Measurements from ENCODE around the gene CD47.
A peak's percentile ranks its signal among the peaks of the same experiment; 100 is the strongest.

The CD47 gene

DNA sequence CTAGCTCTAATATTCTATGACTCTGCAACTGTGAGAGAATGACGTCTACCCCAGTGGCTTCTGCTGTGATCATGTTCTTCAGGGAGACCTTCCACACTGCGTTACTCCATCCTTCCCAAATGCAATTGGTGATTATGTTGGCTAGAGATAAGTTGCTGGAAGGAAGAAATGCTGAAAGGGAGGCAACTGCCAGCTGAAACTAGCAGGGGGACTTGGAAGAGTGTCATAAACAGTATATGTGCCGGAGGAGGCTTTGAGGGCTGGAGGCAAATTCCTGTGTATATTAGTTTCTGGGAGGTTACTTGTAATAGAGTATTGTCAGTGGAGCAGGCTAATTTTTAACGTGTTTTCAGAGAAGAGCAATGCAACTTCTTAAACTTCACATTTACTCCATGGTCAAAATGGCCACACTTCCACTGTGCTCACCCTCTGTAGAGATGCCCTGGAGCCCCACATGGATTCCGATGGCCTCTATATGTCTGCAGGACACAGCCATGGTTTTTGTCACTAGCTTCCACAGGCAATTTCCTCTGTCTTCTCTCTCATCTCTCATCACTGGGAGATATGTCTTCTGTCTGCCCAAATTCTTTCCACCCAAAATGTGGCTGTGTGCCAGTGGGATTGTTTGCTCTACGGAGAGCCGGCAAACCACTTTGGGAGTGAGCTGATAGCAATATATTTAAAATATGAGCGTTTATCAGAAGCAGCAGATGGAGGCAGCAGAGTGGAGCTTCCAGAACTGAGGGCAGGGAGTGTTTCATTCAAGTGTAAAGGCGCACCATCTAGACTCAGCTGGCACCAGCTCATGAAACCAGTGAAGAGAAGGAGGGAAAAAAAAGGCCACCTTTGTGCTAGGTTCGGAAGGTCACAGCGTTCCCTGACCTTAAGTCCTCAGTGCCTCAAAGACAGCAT is 13.3 kb upstream of the CD47 start:
- Histone ChIP-seq H3K4me1 (ENCODE audit: control extremely low read depth in 1 of 4, control insufficient read depth in 4 of 4, insufficient read depth in 4 of 4, low read length in 3 of 4) (peaks cover 35 to 52% (median 40%) of the 10 kb centered on the region in 4 experiments), H3K4me3 (ENCODE audit: control insufficient read depth in 1 of 7, extremely low read depth in 1 of 7, insufficient read depth in 4 of 7, low read depth in 2 of 7, low read length in 6 of 7) (no peak overlapping the region), H3K36me3 (ENCODE audit: control insufficient read depth in 4 of 4, insufficient read depth in 4 of 4, low read length in 3 of 4) (no peaks in the 10 kb centered on the region), H3K27me3 (replicated peaks in 2 of 5; ENCODE audit: control insufficient read depth in 4 of 5, insufficient read depth in 5 of 5, low read length in 4 of 5) (no peaks in the 10 kb centered on the region), H3K9me3 (ENCODE audit: control extremely low read depth in 1 of 5, control insufficient read depth in 4 of 5, insufficient read depth in 2 of 5, low read depth in 1 of 5, low read length in 4 of 5) (no peaks in the 10 kb centered on the region), H3K27ac (ENCODE audit: insufficient read depth in 1 of 2, low read depth in 1 of 2, low read length in 2 of 2, poor library complexity in 1 of 2, severe bottlenecking in 2 of 2) (no peak overlapping the region)
- WGBS (ENCODE audit: insufficient coverage) = 78% methylated on average over 7 of the region's 11 CpGs
- DNase-seq = peak; percentile 50 to 72 (median 53)
- POLR2A ChIA-PET = no interaction called here
- CTCF ChIA-PET = interaction anchor here (0.8 to 1.7 kb wide), 6 partner anchors 11 to 241 kb away, joined by 3 to 5 read pairs (median 4); no protein-coding TSS in a partner anchor

DNA sequence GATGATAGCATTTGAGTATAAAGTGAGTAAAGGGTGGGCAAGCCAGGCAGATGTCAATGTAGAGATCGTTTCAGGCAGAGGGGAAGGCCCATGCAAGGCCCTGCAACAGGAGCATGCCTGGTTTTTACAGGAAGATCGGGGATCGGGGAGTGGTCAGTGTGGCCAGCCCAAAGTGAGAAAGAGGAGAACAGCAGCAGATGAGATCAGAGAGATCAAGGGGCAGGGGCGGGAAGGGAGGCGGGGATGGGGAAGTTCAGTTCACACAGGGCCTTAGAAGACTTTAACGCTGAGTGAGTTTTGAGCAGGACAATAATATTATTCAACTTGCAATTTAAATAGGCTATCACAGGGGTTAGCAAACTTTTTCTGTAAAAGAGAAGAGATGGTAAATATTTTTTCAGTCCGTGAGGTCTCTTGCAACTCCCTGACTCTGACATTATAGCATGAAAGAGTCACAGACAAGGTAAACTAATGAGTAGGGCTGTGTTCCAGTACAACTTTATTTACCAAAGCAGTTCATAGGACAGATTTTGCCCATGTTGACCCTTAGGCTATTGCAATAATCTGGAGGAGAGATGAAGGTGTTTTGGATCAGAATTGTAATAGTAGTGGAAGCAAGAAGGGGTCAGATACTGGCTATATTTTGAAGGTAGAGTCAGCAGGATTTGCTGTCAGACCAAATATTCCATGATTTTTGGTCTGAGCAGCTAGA is 12.4 kb upstream of the CD47 start:
- WGBS (ENCODE audit: insufficient coverage) = 84% methylated on average over 5 of the region's 7 CpGs
- Histone ChIP-seq H3K4me1 (ENCODE audit: control extremely low read depth in 1 of 4, control insufficient read depth in 4 of 4, insufficient read depth in 4 of 4, low read length in 3 of 4) (peaks cover 39 to 62% (median 44%) of the 10 kb centered on the region in 4 experiments), H3K36me3 (ENCODE audit: control insufficient read depth in 4 of 4, insufficient read depth in 4 of 4, low read length in 3 of 4) (no peaks in the 10 kb centered on the region), H3K4me3 (ENCODE audit: control insufficient read depth in 1 of 7, extremely low read depth in 1 of 7, insufficient read depth in 4 of 7, low read depth in 2 of 7, low read length in 6 of 7) (no peak overlapping the region), H3K27ac (ENCODE audit: insufficient read depth in 1 of 2, low read depth in 1 of 2, low read length in 2 of 2, poor library complexity in 1 of 2, severe bottlenecking in 2 of 2) (peak overlapping the region in 1 of 2 experiments; percentile 32), H3K9me3 (ENCODE audit: control extremely low read depth in 1 of 5, control insufficient read depth in 4 of 5, insufficient read depth in 2 of 5, low read depth in 1 of 5, low read length in 4 of 5) (no peaks in the 10 kb centered on the region), H3K27me3 (replicated peaks in 2 of 5; ENCODE audit: control insufficient read depth in 4 of 5, insufficient read depth in 5 of 5, low read length in 4 of 5) (no peaks in the 10 kb centered on the region)
- DNase-seq = no peak
- ChIA-PET POLR2A (no interaction called here), CTCF (interaction anchor here (1.1 to 2.8 kb wide), 4 partner anchors 13 to 20 kb away, joined by 3 to 7 read pairs (median 4); no protein-coding TSS in a partner anchor)

DNA sequence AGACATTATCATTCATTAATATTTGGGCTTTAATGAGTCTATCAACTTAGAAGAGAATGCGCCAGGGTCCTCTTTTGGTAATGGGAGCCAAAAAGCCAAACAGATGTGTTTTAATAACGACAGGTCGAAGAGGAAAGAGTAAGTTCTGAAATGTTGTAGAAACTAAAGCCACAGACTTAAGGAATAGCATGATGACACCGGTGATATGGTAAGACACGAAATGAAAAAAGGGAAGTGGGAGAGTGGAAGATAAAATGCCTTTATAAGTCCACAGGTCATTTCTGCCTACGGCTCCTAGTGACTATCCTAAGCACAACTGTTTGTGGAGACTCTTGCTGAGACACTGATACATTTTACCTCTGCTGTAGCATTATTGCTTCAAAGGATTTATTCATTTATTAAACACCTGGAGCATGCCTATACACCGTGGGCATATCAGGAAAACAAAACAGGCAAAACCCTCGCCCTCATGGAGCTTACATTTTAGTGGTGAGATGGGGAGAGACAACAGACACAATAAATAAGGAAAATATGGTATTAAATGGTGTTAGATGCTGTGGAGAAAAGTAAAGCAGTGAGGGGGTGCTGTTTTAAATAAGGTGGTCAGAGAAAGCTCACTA is 11.7 kb upstream of the CD47 start:
- WGBS (ENCODE audit: insufficient coverage) = 34% methylated on average over 7 of the region's 8 CpGs
- peaks cover 39 to 66% (median 46%) of the 10 kb centered on the region in 4 experiments for H3K4me1 ChIP-seq (ENCODE audit: control extremely low read depth in 1 of 4, control insufficient read depth in 4 of 4, insufficient read depth in 4 of 4, low read length in 3 of 4)
- no peak overlapping the region for H3K4me3 ChIP-seq (ENCODE audit: control insufficient read depth in 1 of 7, extremely low read depth in 1 of 7, insufficient read depth in 4 of 7, low read depth in 2 of 7, low read length in 6 of 7)
- DNase-seq = peak in 2 of 3 donors; percentile 73 to 80
- ChIA-PET CTCF (interaction anchor here (1.3 to 2.8 kb wide), 3 partner anchors 15 to 28 kb away, joined by 4 to 7 read pairs (median 4); no protein-coding TSS in a partner anchor), POLR2A (no interaction called here)
- no peaks in the 10 kb centered on the region for H3K36me3 ChIP-seq (ENCODE audit: control insufficient read depth in 4 of 4, insufficient read depth in 4 of 4, low read length in 3 of 4)
- peak overlapping the region in 1 of 2 experiments; percentile 32 for H3K27ac ChIP-seq (ENCODE audit: insufficient read depth in 1 of 2, low read depth in 1 of 2, low read length in 2 of 2, poor library complexity in 1 of 2, severe bottlenecking in 2 of 2)
- no peaks in the 10 kb centered on the region for H3K27me3 ChIP-seq (replicated peaks in 2 of 5; ENCODE audit: control insufficient read depth in 4 of 5, insufficient read depth in 5 of 5, low read length in 4 of 5)
- no peaks in the 10 kb centered on the region for H3K9me3 ChIP-seq (ENCODE audit: control extremely low read depth in 1 of 5, control insufficient read depth in 4 of 5, insufficient read depth in 2 of 5, low read depth in 1 of 5, low read length in 4 of 5)

DNA sequence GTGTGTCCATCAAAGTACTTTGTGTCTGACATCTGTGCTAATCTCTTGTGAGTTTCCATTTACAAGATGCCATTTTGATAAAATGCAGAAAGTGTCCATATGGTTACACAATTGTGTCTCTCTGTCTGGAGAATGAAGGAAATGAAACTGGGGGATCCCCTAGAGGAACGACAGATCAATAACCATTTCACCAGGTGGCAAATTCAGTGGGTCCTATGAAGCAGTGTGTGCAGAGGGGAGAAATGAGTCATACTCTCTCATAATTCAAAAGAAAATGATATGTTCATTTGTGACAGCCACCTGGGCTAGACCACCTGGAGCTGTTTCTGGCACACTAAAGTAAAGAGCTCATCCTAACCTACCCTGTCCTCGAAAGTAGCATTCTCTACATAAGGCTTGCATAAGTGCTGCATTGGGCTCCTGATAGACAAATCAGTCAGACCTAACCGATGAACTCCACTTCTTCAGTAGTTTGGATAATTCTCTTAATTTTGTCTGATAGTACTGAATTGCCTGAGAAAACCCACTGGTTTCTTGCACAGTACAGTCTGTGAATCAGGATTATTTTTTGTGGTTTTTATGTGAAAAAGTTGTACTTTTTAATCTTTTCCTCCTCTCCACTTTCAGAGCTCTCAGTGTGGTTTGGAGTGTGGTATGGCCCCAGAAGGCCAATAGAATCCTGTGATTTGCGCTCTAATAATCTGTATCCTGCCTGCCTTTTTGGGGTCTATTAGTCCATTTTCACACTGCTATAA is 10.3 kb upstream of the CD47 start:
- DNase-seq = peak in 2 of 3 donors; percentile 67 to 79
- H3K27me3 ChIP-seq (replicated peaks in 2 of 5; ENCODE audit: control insufficient read depth in 4 of 5, insufficient read depth in 5 of 5, low read length in 4 of 5) = no peaks in the 10 kb centered on the region
- no peak overlapping the region for H3K4me3 ChIP-seq (ENCODE audit: control insufficient read depth in 1 of 7, extremely low read depth in 1 of 7, insufficient read depth in 4 of 7, low read depth in 2 of 7, low read length in 6 of 7)
- no peaks in the 10 kb centered on the region for H3K9me3 ChIP-seq (ENCODE audit: control extremely low read depth in 1 of 5, control insufficient read depth in 4 of 5, insufficient read depth in 2 of 5, low read depth in 1 of 5, low read length in 4 of 5)
- CTCF ChIA-PET = interaction anchor here (1.0 to 2.8 kb wide), 8 partner anchors 9 to 30 kb away, joined by 3 to 7 read pairs (median 4); no protein-coding TSS in a partner anchor
- WGBS (ENCODE audit: insufficient coverage) = 86% methylated on average over 1 of the region's 4 CpGs
- no peaks in the 10 kb centered on the region for H3K36me3 ChIP-seq (ENCODE audit: control insufficient read depth in 4 of 4, insufficient read depth in 4 of 4, low read length in 3 of 4)
- H3K4me1 ChIP-seq (ENCODE audit: control extremely low read depth in 1 of 4, control insufficient read depth in 4 of 4, insufficient read depth in 4 of 4, low read length in 3 of 4) = peaks cover 39 to 75% (median 47%) of the 10 kb centered on the region in 4 experiments
- POLR2A ChIA-PET = interaction anchor here (0.9 kb wide), 1 partner anchor 11 kb away, joined by 3 read pairs; no protein-coding TSS in a partner anchor
- H3K27ac ChIP-seq (ENCODE audit: insufficient read depth in 1 of 2, low read depth in 1 of 2, low read length in 2 of 2, poor library complexity in 1 of 2, severe bottlenecking in 2 of 2) = no peak overlapping the region

DNA sequence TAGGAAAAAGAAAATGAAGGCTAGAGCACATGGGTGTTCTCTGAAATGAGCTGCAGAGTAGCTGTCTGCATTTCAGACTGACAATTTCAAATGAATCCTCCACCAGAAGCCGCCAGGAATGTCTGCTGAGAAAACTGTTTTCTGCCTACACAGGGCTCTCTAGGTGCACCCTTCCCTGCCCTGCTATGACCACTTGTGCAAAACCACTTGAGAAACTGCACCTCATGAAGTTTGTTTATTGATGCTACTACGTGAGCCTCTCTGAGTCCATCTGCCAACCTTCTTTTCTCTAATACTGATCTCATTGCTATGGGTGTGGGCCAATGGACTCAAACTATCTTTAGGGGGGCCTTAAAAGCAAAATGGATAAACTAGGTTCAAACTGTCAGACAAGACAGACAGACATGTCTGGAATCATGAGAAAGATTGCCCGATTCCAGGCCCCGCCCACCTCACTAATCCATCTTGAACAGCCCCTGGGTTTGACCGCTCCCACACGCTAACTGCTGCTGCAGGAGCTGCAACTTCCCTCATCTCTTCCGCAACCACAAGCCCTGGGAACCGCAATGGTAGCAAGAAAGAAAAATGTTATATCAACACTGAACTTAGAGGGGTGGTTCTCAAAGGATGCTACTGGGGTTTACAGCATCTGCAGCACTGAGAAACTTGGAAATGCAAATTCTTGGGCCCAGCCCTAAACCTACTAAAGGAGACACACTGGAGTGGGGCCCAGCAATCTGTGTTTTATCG is 9.0 kb upstream of the CD47 start:
- CTCF ChIA-PET = interaction anchor here (0.6 to 1.7 kb wide), 6 partner anchors 8 to 58 kb away, joined by 3 to 5 read pairs (median 3); no protein-coding TSS in a partner anchor
- WGBS (ENCODE audit: insufficient coverage) = 45% methylated on average over 7 of the region's 9 CpGs

More for the DNA sequence above, 9.0 kb upstream of the CD47 start:
- Histone ChIP-seq H3K27ac (ENCODE audit: insufficient read depth in 1 of 2, low read depth in 1 of 2, low read length in 2 of 2, poor library complexity in 1 of 2, severe bottlenecking in 2 of 2) (peak overlapping the region; percentile 35 to 72), H3K27me3 (replicated peaks in 2 of 5; ENCODE audit: control insufficient read depth in 4 of 5, insufficient read depth in 5 of 5, low read length in 4 of 5) (no peaks in the 10 kb centered on the region), H3K4me1 (ENCODE audit: control extremely low read depth in 1 of 4, control insufficient read depth in 4 of 4, insufficient read depth in 4 of 4, low read length in 3 of 4) (peaks cover 39 to 75% (median 47%) of the 10 kb centered on the region in 4 experiments), H3K36me3 (ENCODE audit: control insufficient read depth in 4 of 4, insufficient read depth in 4 of 4, low read length in 3 of 4) (no peaks in the 10 kb centered on the region), H3K9me3 (ENCODE audit: control extremely low read depth in 1 of 5, control insufficient read depth in 4 of 5, insufficient read depth in 2 of 5, low read depth in 1 of 5, low read length in 4 of 5) (no peaks in the 10 kb centered on the region), H3K4me3 (ENCODE audit: control insufficient read depth in 1 of 7, extremely low read depth in 1 of 7, insufficient read depth in 4 of 7, low read depth in 2 of 7, low read length in 6 of 7) (peak overlapping the region in 4 of 7 experiments; percentile 12 to 48 (median 16))
- peak; percentile 91 to 97 (median 97) for DNase-seq
- POLR2A ChIA-PET = interaction anchor here (0.6 to 0.9 kb wide), 3 partner anchors 8 to 26 kb away, joined by 3 to 5 read pairs (median 3); no protein-coding TSS in a partner anchor
